ENCODE measurements around the gene CDH8.
"Not testable (repeated sequence)": the region's sequence is repeated elsewhere in the genome, so short reads cannot be mapped to it uniquely, and the experiment has no call there.

The CDH8 gene

GRCh38 chr16:61791464-61791863 is 244.8 kb downstream of the CDH8 start:
- no peak for DNase-seq (ENCODE audit: low read depth)

- DNase-seq (ENCODE audit: low read depth) = not testable (repeated sequence)
Observed at GRCh38 chr16:61781855-61782254, 254.4 kb downstream of the CDH8 start.

DNA sequence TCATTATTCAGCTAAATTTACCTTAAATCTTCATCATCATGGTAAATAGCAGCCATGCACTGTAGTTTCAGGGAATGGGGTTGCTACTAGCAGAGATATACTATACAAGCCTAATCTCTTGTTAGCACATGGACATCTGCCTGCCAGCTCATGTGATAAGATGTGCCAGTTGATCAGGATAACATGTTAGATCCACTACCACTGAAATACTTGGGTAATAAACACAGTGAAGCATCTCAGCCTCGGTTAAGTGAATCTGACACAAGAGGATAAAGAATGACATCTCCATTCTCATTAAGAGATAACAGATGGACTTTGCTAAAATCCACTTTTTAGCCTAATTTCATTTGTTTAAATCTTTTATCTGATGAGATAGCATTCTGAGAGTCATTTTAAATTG is 256.1 kb downstream of the CDH8 start:
- DNase-seq (ENCODE audit: low read depth) = no peak

DNA sequence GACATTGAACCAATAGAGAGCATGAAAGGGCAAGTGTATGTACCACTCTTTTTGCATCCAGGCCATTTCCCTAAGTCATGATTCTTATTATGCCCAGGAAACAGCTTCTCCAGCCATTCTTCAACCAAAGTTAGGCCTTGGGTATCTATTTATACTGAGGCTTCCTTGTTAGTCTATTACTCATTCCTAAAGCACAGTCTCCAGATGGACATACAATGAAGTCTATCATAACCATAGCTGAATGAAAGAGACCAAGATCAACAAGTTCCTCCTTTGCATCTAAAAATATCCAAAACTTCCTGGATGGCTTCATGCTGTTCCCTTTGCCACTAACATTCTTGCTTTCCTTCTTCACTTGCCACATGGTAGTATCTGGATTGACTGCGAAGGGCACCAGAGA is 265.9 kb downstream of the CDH8 start:
- no peak for DNase-seq (ENCODE audit: low read depth)

- no peak for DNase-seq (ENCODE audit: low read depth)
Observed at GRCh38 chr16:61763991-61764390, 272.2 kb downstream of the CDH8 start.

- DNase-seq (ENCODE audit: low read depth) = no peak
Observed at GRCh38 chr16:61763013-61763412, 273.2 kb downstream of the CDH8 start.

GRCh38 chr16:61730997-61731396 is 305.2 kb downstream of the CDH8 start:
- DNase-seq (ENCODE audit: low read depth) = no peak

GRCh38 chr16:61726701-61727100 is 309.5 kb downstream of the CDH8 start:
- DNase-seq (ENCODE audit: low read depth) = no peak

DNA sequence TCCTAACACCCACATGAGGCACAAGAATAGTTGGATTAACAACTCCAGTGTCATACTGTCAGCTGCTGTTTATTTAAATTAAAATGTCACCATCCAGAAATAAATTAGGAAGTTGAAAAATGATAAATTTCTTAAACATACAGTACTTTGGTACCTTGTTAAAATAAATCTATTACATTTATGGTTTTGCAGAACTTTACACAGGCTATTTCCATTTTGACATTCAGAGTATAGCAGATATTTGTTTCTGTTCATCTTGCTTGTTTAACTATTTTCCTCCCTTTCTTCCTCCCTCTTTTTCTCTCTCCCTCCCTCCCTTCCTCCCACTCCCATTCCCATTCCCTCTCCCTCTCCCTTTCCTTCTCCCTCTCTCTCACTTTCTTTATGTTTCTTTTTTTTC is 310.1 kb downstream of the CDH8 start:
- no peak for DNase-seq (ENCODE audit: low read depth)

GRCh38 chr16:61721544-61721943 is 314.7 kb downstream of the CDH8 start:
- DNase-seq (ENCODE audit: low read depth) = no peak

- DNase-seq (ENCODE audit: low read depth) = no peak
Observed at GRCh38 chr16:61715393-61715792, 320.8 kb downstream of the CDH8 start.

GRCh38 chr16:61713787-61714186 is 322.5 kb downstream of the CDH8 start:
- DNase-seq (ENCODE audit: low read depth) = no peak

DNA sequence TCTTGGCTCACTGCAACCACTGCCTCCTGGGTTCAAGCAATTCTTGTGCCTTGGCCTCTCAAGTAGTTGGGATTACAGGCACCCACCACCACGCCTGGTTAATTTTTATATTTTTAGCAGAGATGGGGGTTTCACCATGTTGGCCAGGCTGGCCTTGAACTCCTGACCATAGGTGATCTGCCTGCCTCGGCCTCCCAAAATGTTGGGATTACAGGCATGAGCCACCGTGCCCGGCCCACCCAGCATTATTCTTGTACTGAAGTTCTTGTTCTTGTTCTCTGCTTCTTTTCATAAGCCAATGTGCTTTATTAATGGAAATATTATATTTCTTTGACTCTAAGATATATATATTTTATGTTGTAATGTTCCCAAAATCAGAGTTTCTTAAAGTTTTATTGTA is 336.6 kb downstream of the CDH8 start:
- not testable (repeated sequence) for DNase-seq (ENCODE audit: low read depth)

DNA sequence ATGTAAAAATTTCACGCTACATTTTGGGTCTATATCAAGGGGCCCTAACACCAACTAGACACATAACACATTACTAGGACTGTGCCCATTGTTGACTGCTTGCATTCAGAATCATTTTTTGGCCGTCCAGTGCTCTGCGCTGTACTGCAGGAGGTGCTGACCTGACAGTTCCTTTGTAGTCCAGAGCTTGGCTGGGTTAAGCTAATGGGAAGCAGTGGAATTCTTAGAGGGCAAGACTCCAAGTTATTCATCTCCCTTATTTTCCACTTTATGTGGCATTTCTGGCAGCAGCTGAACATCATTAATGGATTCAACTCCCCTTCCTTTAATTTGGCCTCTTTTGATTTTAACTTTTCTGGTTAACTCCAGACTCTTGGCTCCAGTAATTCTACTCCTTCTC is 351.7 kb downstream of the CDH8 start:
- no peak for DNase-seq (ENCODE audit: low read depth)

DNA sequence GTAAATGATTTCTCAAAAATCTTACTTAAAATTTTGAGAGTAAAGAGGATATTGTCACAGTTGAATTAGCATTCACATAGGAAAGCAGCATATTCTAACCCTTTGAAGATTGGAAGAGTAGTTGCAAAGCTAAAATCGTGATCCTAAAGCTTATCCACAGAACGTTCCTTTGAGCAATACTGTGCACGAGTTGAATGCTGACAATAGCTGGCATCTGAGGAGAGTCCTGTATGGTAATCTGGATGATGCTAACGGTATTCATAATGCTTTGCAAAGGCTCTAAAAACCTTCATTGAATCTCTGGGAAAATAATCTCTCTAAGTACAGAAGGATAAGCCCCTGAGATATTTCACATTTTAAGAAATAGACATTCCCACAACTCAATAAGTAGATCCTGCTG is 354.6 kb downstream of the CDH8 start:
- DNase-seq (ENCODE audit: low read depth) = no peak

DNA sequence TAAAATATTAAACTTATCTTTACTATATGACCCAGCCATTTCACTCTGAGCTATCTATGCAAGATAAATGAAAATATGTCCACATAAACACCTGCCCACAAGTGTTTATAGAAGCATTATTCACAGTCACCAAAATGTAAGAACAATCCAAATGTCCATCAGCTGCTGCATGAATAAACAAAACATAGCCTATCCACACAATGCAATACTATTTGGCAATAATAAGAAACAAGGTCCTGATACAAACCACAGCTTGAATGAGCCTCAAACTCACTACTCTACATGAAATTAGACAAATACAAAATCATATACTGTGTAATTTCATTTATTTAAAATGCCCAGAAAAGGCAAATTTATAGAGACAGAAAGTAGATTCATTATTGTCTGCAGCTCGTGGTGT is 355.1 kb downstream of the CDH8 start:
- no peak for DNase-seq (ENCODE audit: low read depth)

DNA sequence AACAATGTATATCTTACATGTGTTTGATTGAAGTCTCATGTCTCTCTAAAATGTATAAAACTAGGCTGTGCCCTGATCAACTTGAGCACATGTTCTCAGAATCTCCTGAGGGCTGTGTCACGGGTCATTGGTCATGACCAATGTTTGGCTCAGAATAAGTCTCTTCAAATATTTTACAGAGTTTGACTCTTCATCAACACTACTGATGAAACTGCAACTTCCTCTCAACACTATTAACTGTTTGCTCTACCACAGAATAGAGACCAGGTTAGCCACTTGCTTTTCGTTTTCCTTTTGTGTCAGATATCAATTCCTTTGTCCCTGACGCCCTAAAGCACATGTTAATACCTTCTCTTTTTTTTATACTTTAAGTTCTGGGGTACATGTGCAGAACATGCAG is 358.1 kb downstream of the CDH8 start:
- DNase-seq (ENCODE audit: low read depth) = no peak

- no peak for DNase-seq (ENCODE audit: low read depth)
Observed at GRCh38 chr16:61677776-61678175, 358.5 kb downstream of the CDH8 start.

DNA sequence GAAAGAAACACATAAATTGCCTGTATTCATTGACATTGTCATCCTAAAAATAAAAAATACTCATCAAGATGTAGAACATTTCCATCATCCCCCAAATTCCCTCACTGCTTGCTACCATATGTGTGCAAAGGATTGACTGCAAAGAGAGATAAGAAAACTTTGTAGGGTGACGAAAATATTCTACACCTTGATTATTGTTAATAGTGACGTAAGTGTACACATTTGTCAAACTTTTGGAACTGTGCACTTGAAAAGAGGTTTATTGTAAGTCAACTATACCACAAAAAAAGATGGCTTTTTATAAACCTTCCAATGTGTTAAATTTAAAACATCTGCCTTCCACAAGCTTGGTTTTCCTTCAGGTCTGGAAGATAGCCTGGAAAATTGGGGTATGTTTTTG is 359.5 kb downstream of the CDH8 start:
- DNase-seq (ENCODE audit: low read depth) = no peak

DNA sequence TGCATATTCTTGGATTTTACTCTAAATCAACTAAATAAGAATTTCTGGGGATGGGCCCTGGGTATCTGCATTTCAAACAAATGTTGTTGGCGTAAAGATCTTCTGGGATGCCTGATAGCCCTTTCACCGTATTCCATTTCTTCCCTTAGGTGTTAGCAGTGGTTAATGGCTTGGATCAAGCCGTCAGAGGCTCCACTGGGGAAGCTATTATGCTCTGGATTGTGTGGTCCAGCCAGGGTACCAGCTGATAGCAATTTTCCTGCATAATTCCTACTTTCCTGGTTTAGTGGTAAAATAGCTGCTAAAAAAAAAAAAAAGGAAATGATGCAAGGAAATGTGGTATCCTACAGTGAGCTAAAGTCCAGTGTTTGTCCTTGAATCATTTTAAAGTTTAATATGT is 365.1 kb downstream of the CDH8 start:
- DNase-seq (ENCODE audit: low read depth) = no peak

- DNase-seq (ENCODE audit: low read depth) = no peak
Observed at GRCh38 chr16:61665512-61665911, 370.7 kb downstream of the CDH8 start.

DNA sequence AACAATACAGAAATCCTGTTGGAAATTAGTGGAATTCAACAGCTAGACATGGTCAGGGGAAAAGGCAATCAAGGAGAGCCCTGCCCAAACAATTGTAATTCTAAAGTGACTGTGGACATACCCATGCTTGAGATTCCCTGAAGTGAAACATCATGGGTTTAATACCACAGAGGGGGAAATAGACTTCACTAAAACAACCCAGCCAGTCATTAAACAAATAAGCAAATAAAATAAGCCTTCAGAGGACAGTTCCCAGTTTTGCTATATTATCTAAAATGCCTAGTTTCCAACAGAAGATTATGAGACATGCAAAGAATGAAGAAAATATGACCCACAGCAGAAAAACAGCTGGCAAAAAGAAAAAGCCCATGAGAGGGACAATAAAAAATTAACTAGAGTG is 376.3 kb downstream of the CDH8 start:
- DNase-seq (ENCODE audit: low read depth) = no peak

DNA sequence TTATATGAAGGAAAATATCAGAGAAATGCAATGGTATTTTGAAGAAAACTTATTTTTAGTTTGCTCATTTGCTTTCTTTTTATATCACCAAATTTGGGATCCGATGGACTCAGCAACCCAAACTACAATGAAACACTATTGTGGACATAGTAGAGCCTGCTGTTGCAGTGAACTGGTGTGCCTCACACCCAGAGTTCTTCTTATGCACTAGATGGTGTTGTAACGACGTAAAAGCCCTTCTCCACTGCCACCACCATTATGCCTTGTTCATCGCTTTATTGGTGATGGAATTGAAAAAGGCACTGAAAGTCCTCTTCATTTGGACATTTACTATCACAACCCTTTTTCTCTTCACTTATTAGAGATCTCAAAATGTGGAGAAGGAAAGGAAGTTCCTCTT is 381.3 kb downstream of the CDH8 start:
- DNase-seq (ENCODE audit: low read depth) = no peak

GRCh38 chr16:61653544-61653943 is 382.7 kb downstream of the CDH8 start:
- no peak for DNase-seq (ENCODE audit: low read depth)

DNA sequence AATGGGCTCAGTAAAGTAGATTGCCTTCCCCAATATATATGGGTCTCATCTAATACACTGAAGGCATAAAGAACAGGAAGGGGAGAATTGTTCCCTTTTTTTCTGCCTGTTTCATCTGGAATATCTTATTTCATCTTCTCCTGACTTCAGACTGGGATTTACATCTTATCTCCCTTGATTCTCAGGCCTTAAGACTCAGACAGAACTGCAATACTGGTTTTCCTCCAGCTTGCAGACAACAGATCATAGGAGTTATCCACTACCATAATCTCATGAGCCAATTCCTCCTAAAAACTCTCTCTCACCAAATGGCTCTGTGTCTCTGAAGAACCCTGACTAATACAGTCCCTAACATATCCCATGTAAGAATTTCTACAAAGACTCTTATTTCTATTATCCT is 390.7 kb downstream of the CDH8 start:
- DNase-seq (ENCODE audit: low read depth) = no peak

Data from stimulated activated CD8-positive, alpha-beta memory T cell treated with anti-CD3 and anti-CD28 coated beads, Interleukin-15, amount 100 ng/mL, for 1 hour (primary cell).